Activated naive CD8-positive, alpha-beta T cell (primary cell): ENCODE data around the gene ZNF135.

Experiments
- H3K27ac Mint-ChIP-seq: one replicate; pipeline ENCODE4 v1.8.0; 2021; ENCODE audit warnings: mixed read lengths
- H3K27me3 Mint-ChIP-seq: one replicate; pipeline ENCODE4 v1.8.0; 2021; ENCODE audit warnings: mixed read lengths
- H3K36me3 Mint-ChIP-seq: one replicate; pipeline ENCODE4 v1.8.0; 2021; ENCODE audit warnings: mixed read lengths
- H3K4me1 Mint-ChIP-seq: one replicate; pipeline ENCODE4 v1.8.0; 2021; ENCODE audit warnings: low read depth, mixed read lengths
- H3K4me3 Mint-ChIP-seq: one replicate; pipeline ENCODE4 v1.8.0; 2021; ENCODE audit warnings: mild to moderate bottlenecking, mixed read lengths
- H3K9me3 Mint-ChIP-seq: one replicate; pipeline ENCODE4 v1.8.0; 2021; ENCODE audit warnings: low read depth, mixed read lengths

Gene ZNF135

GRCh38 chr19:58040751-58041525 lies 18.1 kb upstream of the ZNF135 start:
- H3K27ac Mint-ChIP-seq: no peak overlapping the region
- peaks cover 12% of the 10 kb centered on the region for H3K9me3 Mint-ChIP-seq
- peaks cover 13% of the 10 kb centered on the region for H3K36me3 Mint-ChIP-seq
- peaks cover 12% of the 10 kb centered on the region for H3K27me3 Mint-ChIP-seq
- H3K4me3 Mint-ChIP-seq: no peak overlapping the region
- no peaks in the 10 kb centered on the region for H3K4me1 Mint-ChIP-seq

- Mint-ChIP-seq H3K36me3 (peaks cover 13% of the 10 kb centered on the region), H3K9me3 (peaks cover 11% of the 10 kb centered on the region), H3K4me3 (no peak overlapping the region), H3K27ac (no peak overlapping the region), H3K4me1 (no peaks in the 10 kb centered on the region), H3K27me3 (peaks cover 4% of the 10 kb centered on the region)
Observed at GRCh38 chr19:58042495-58043340, 16.4 kb upstream of the ZNF135 start.

GRCh38 chr19:58044391-58044790 lies 14.7 kb upstream of the ZNF135 start:
- H3K9me3 Mint-ChIP-seq: peaks cover 16% of the 10 kb centered on the region
- H3K4me3 Mint-ChIP-seq: no peak overlapping the region
- peaks cover 2% of the 10 kb centered on the region for H3K27me3 Mint-ChIP-seq
- no peaks in the 10 kb centered on the region for H3K4me1 Mint-ChIP-seq
- H3K27ac Mint-ChIP-seq: no peak overlapping the region
- peaks cover 15% of the 10 kb centered on the region for H3K36me3 Mint-ChIP-seq

- Mint-ChIP-seq H3K9me3 (peaks cover 16% of the 10 kb centered on the region), H3K4me3 (no peak overlapping the region)
Observed at GRCh38 chr19:58044886-58045285, 14.2 kb upstream of the ZNF135 start.

GRCh38 chr19:58045411-58046050 lies 13.6 kb upstream of the ZNF135 start:
- no peak overlapping the region for H3K4me3 Mint-ChIP-seq
- no peaks in the 10 kb centered on the region for H3K4me1 Mint-ChIP-seq
- H3K27me3 Mint-ChIP-seq: peaks cover 2% of the 10 kb centered on the region
- H3K27ac Mint-ChIP-seq: no peak overlapping the region
- peaks cover 15% of the 10 kb centered on the region for H3K36me3 Mint-ChIP-seq
- peaks cover 16% of the 10 kb centered on the region for H3K9me3 Mint-ChIP-seq

More at GRCh38 chr19:58044886-58045285, 14.2 kb upstream of the ZNF135 start:
- Mint-ChIP-seq H3K4me1 (no peaks in the 10 kb centered on the region), H3K27me3 (peaks cover 2% of the 10 kb centered on the region), H3K27ac (no peak overlapping the region), H3K36me3 (peaks cover 15% of the 10 kb centered on the region)

GRCh38 chr19:58046856-58047255 lies 12.2 kb upstream of the ZNF135 start:
- H3K27ac Mint-ChIP-seq: no peak overlapping the region
- H3K9me3 Mint-ChIP-seq: peaks cover 16% of the 10 kb centered on the region
- H3K4me3 Mint-ChIP-seq: no peak overlapping the region
- H3K4me1 Mint-ChIP-seq: no peaks in the 10 kb centered on the region
- H3K36me3 Mint-ChIP-seq: peaks cover 17% of the 10 kb centered on the region
- peaks cover 2% of the 10 kb centered on the region for H3K27me3 Mint-ChIP-seq

GRCh38 chr19:58047672-58048071 lies 11.4 kb upstream of the ZNF135 start:
- Mint-ChIP-seq H3K36me3 (peaks cover 17% of the 10 kb centered on the region), H3K27ac (no peak overlapping the region), H3K4me1 (no peaks in the 10 kb centered on the region), H3K27me3 (peaks cover 2% of the 10 kb centered on the region), H3K9me3 (peaks cover 16% of the 10 kb centered on the region), H3K4me3 (no peak overlapping the region)

- no peaks in the 10 kb centered on the region for H3K4me1 Mint-ChIP-seq
- H3K9me3 Mint-ChIP-seq: peaks cover 9% of the 10 kb centered on the region
- no peak overlapping the region for H3K4me3 Mint-ChIP-seq
Observed at GRCh38 chr19:58052256-58052655, 6.8 kb upstream of the ZNF135 start.

GRCh38 chr19:58053480-58054156 lies 5.5 kb upstream of the ZNF135 start:
- Mint-ChIP-seq H3K4me1 (no peaks in the 10 kb centered on the region), H3K27ac (no peak overlapping the region), H3K4me3 (no peak overlapping the region), H3K27me3 (peaks cover 3% of the 10 kb centered on the region), H3K9me3 (peaks cover 11% of the 10 kb centered on the region), H3K36me3 (peaks cover 21% of the 10 kb centered on the region)

More at GRCh38 chr19:58052256-58052655, 6.8 kb upstream of the ZNF135 start:
- H3K27me3 Mint-ChIP-seq: peaks cover 3% of the 10 kb centered on the region
- peaks cover 18% of the 10 kb centered on the region for H3K36me3 Mint-ChIP-seq
- no peak overlapping the region for H3K27ac Mint-ChIP-seq

GRCh38 chr19:58054901-58055874 lies 3.9 kb upstream of the ZNF135 start:
- Mint-ChIP-seq H3K36me3 (peaks cover 21% of the 10 kb centered on the region), H3K4me1 (peaks cover 4% of the 10 kb centered on the region), H3K27ac (no peak overlapping the region), H3K4me3 (no peak overlapping the region), H3K27me3 (peaks cover 1% of the 10 kb centered on the region), H3K9me3 (peaks cover 9% of the 10 kb centered on the region)

- no peak overlapping the region for H3K4me3 Mint-ChIP-seq
- peaks cover 4% of the 10 kb centered on the region for H3K4me1 Mint-ChIP-seq
- H3K27ac Mint-ChIP-seq: no peak overlapping the region
- H3K27me3 Mint-ChIP-seq: peaks cover 1% of the 10 kb centered on the region
- peaks cover 19% of the 10 kb centered on the region for H3K36me3 Mint-ChIP-seq
- peaks cover 9% of the 10 kb centered on the region for H3K9me3 Mint-ChIP-seq
Observed at GRCh38 chr19:58056261-58056660, 2.8 kb upstream of the ZNF135 start.

GRCh38 chr19:58056861-58057260 lies 2.2 kb upstream of the ZNF135 start:
- H3K27me3 Mint-ChIP-seq: peaks cover 1% of the 10 kb centered on the region
- H3K36me3 Mint-ChIP-seq: peaks cover 16% of the 10 kb centered on the region
- H3K27ac Mint-ChIP-seq: no peak overlapping the region
- peaks cover 4% of the 10 kb centered on the region for H3K4me1 Mint-ChIP-seq
- H3K4me3 Mint-ChIP-seq: no peak overlapping the region
- H3K9me3 Mint-ChIP-seq: peaks cover 9% of the 10 kb centered on the region

- Mint-ChIP-seq H3K36me3 (peaks cover 19% of the 10 kb centered on the region), H3K4me1 (peaks cover 4% of the 10 kb centered on the region), H3K4me3 (peak overlapping the region; percentile 87), H3K27ac (peak overlapping the region; percentile 79), H3K27me3 (peaks cover 1% of the 10 kb centered on the region), H3K9me3 (peaks cover 9% of the 10 kb centered on the region)
Observed at GRCh38 chr19:58058467-58058866, 615 bp upstream of the ZNF135 start.
